ENCODE results near the gene CDRT15L2. TPM values are rescaled to one million over a fixed set of nuclear protein-coding genes. Genes with fewer than 3 reads are reported as not detected.
"Not testable (repeated sequence)": the region's sequence is repeated elsewhere in the genome, so short reads cannot be mapped to it uniquely, and the experiment has no call there.

Gene CDRT15L2
- total RNA-seq, 1 donor from 2014 or later = not detected

GRCh38 chr17:20555135-20556010, 24.2 kb upstream of the CDRT15L2 start:
- CTCF ChIA-PET; POLR2A ChIA-PET; H3K27me3 Mint-ChIP-seq; intact Hi-C loops (cut with micrococcal nuclease); H3K27ac Mint-ChIP-seq; H3K4me3 Mint-ChIP-seq; H3K36me3 Mint-ChIP-seq (ENCODE audit: low read depth); H3K9me3 Mint-ChIP-seq; H3K4me1 Mint-ChIP-seq: not testable (repeated sequence)
- peak; percentile 23 for DNase-seq
- ATAC-seq (ENCODE audit: low read depth) = peak; percentile 86

GRCh38 chr17:20558096-20558495, 21.4 kb upstream of the CDRT15L2 start:
- DNase-seq; POLR2A ChIA-PET; intact Hi-C loops (cut with micrococcal nuclease); CTCF ChIA-PET; H3K4me1 Mint-ChIP-seq; H3K9me3 Mint-ChIP-seq; H3K36me3 Mint-ChIP-seq (ENCODE audit: low read depth); H3K27me3 Mint-ChIP-seq; H3K4me3 Mint-ChIP-seq; H3K27ac Mint-ChIP-seq; ATAC-seq (ENCODE audit: low read depth): not testable (repeated sequence)

GRCh38 chr17:20559018-20559417, 20.5 kb upstream of the CDRT15L2 start:
- H3K4me3 Mint-ChIP-seq; ATAC-seq (ENCODE audit: low read depth); POLR2A ChIA-PET; H3K27ac Mint-ChIP-seq; H3K9me3 Mint-ChIP-seq; CTCF ChIA-PET; H3K36me3 Mint-ChIP-seq (ENCODE audit: low read depth); H3K4me1 Mint-ChIP-seq; DNase-seq; intact Hi-C loops (cut with micrococcal nuclease); H3K27me3 Mint-ChIP-seq: not testable (repeated sequence)

GRCh38 chr17:20562587-20562986, 16.9 kb upstream of the CDRT15L2 start:
- Mint-ChIP-seq H3K27ac (no peak overlapping the region), H3K27me3 (peaks cover 3% of the 10 kb centered on the region), H3K4me3 (no peak overlapping the region), H3K4me1 (no peaks in the 10 kb centered on the region), H3K9me3 (no peaks in the 10 kb centered on the region), H3K36me3 (ENCODE audit: low read depth) (no peaks in the 10 kb centered on the region)
- intact Hi-C loops (cut with micrococcal nuclease) = no loop called here
- no peak for ATAC-seq (ENCODE audit: low read depth)
- ChIA-PET CTCF (no interaction called here), POLR2A (no interaction called here)
- no peak for TF ChIP-seq CTCF (IDR thresholded peaks at IDR 0.05)
- DNase-seq = no peak

- H3K27me3 Mint-ChIP-seq; H3K27ac Mint-ChIP-seq; H3K4me1 Mint-ChIP-seq; H3K36me3 Mint-ChIP-seq (ENCODE audit: low read depth); H3K4me3 Mint-ChIP-seq; CTCF ChIA-PET; H3K9me3 Mint-ChIP-seq; intact Hi-C loops (cut with micrococcal nuclease); DNase-seq; ATAC-seq (ENCODE audit: low read depth): not testable (repeated sequence)
- POLR2A ChIA-PET = interaction anchor here (0.6 kb wide), 1 partner anchor 418 kb away, joined by 4 read pairs; no protein-coding TSS in a partner anchor
Observed at GRCh38 chr17:20565245-20565644, 14.3 kb upstream of the CDRT15L2 start.

DNA sequence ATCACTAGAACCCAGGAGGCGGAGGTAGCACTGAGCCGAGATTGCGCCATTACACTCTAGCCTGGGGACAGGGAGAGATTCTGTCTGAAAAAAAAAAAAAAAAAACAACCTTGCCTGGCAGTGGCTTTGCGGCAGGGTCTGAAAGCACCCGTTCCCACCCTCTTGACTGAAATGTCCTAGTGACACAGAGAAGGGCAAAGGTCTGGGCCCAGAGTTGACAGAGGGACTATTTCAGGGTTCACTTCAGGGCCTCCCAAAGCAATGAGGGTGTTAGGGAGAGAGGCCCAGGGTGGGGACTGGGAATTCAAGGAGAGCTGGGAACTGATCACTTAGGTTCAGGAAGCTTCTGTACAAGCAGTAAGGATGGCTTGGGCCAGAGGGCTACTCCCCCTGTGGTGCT, 13.8 kb upstream of the CDRT15L2 start:
- ChIA-PET CTCF (no interaction called here), POLR2A (no interaction called here)
- H3K4me3 Mint-ChIP-seq = no peak overlapping the region
- ATAC-seq (ENCODE audit: low read depth) (no peak), DNase-seq (no peak)
- no peaks in the 10 kb centered on the region for H3K9me3 Mint-ChIP-seq
- intact Hi-C loops (cut with micrococcal nuclease) = no loop called here
- peaks cover 1% of the 10 kb centered on the region for H3K27me3 Mint-ChIP-seq
- TF ChIP-seq CTCF (IDR thresholded peaks at IDR 0.05) = no peak
- H3K4me1 Mint-ChIP-seq = no peaks in the 10 kb centered on the region
- H3K36me3 Mint-ChIP-seq (ENCODE audit: low read depth) = no peaks in the 10 kb centered on the region
- no peak overlapping the region for H3K27ac Mint-ChIP-seq

DNA sequence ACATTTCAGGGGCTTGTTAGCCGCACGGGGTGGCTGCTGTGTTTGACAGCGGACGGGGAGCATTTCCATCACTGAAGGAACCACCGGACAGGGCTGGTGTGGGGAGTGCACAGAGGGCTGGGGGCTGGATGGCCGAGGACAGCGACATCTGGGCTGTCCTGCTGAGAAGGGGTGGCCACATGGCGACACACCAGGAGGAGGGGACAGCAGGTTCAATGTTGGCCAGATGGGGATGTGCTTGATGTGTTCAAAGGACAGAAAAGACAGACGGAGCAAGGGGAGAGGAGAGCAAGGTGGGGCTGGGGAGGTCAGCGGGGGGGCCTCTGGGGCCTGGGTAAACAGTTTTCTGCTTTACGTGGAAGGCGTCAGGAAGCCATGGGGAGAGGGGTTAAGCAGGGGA, 12.8 kb upstream of the CDRT15L2 start:
- CTCF ChIA-PET, H3K27ac Mint-ChIP-seq, H3K27me3 Mint-ChIP-seq: not testable (repeated sequence)

DNA sequence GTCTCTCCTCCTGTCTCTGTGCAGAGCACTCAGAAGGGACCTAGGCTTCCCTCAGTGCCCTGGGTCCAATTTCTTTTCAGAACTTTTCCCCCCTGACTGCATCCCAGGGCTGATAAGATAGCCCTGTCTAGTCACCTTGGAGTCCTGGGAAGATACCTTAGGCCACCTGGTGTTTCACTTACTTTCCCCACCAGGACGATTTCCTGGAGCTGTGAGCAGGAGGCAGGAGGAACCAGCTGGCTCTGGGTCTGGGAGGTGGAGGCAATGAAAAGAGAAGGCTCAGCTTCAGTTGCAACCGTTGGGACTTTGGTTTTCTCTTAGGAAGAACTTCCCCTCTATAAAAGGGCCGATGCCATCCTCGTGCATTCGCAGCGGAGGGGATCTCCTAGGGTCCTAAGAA, 12.1 kb upstream of the CDRT15L2 start:
- H3K27me3 Mint-ChIP-seq; ATAC-seq (ENCODE audit: low read depth); CTCF ChIA-PET; POLR2A ChIA-PET; H3K36me3 Mint-ChIP-seq (ENCODE audit: low read depth); H3K9me3 Mint-ChIP-seq; H3K4me1 Mint-ChIP-seq; H3K27ac Mint-ChIP-seq; DNase-seq; intact Hi-C loops (cut with micrococcal nuclease); H3K4me3 Mint-ChIP-seq: not testable (repeated sequence)

More for the DNA sequence above, 12.8 kb upstream of the CDRT15L2 start:
- H3K9me3 Mint-ChIP-seq; POLR2A ChIA-PET; DNase-seq; intact Hi-C loops (cut with micrococcal nuclease); H3K4me1 Mint-ChIP-seq; ATAC-seq (ENCODE audit: low read depth); H3K36me3 Mint-ChIP-seq (ENCODE audit: low read depth); H3K4me3 Mint-ChIP-seq: not testable (repeated sequence)

DNA sequence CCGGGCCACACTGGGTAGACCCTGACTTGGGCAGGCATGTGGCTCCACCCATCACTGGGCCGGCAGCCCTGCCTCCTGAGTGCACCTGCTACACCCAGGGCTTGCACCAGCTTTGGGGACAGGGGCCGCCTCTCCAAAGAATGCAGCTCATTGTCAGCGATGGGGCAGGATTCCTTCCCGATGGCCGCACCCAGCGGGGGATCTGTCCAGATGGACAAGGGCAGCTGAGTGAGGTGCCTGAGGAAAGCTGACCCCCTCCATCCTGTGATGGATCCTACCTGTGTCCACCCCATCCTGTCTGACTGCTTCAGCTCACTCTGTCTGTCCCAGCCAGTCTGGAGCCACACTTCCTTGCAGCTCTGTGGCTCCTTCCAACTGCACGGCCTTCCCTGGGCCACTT, 10.9 kb upstream of the CDRT15L2 start:
- DNase-seq; POLR2A ChIA-PET; H3K27ac Mint-ChIP-seq; H3K4me1 Mint-ChIP-seq; H3K4me3 Mint-ChIP-seq; H3K36me3 Mint-ChIP-seq (ENCODE audit: low read depth); ATAC-seq (ENCODE audit: low read depth); H3K27me3 Mint-ChIP-seq; CTCF ChIA-PET; intact Hi-C loops (cut with micrococcal nuclease); H3K9me3 Mint-ChIP-seq: not testable (repeated sequence)

DNA sequence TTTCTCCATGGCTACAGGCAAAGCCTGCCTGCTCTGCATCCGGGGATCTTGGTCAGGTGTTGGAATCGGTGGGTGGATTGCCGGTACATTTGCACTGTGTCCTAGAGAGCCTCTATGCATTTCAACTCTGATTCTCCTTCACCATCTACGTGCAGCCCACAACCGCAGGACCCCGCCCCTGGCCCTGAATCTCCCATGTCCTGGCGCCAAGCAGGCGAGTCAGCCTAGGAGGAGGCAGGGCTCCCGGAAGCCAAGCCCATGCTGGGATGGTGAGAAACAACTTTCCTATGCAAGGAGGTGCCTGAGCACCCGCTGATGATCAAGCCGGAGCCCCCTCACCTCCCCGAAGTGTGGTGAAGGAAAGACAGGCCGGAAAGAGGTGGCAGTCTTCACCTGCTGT, 7.9 kb upstream of the CDRT15L2 start:
- CTCF ChIA-PET; H3K4me3 Mint-ChIP-seq; H3K9me3 Mint-ChIP-seq; H3K36me3 Mint-ChIP-seq (ENCODE audit: low read depth); H3K4me1 Mint-ChIP-seq; DNase-seq; H3K27me3 Mint-ChIP-seq; POLR2A ChIA-PET; intact Hi-C loops (cut with micrococcal nuclease); H3K27ac Mint-ChIP-seq; ATAC-seq (ENCODE audit: low read depth): not testable (repeated sequence)

DNA sequence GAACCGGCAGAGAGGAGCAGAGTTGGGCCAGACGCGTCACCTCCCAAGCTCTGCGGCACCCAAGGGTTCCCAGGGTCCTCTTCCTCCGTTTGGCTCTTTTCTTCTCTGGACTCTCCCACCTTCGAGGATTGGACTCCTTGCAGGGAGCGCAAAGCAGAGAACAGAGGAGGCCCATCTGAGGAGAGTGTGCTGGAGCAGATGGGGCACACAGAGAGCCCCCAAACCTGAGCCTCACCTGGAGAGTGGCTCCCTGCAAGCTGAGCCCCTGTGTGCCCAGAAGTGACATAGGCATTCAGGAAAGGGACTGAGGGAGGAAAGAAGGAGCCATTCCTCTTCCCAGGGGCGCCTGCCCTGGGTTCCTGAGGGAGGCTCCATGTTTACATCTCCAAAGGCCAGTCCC, 6.3 kb upstream of the CDRT15L2 start:
- intact Hi-C loops (cut with micrococcal nuclease); H3K9me3 Mint-ChIP-seq; H3K27ac Mint-ChIP-seq; DNase-seq; ATAC-seq (ENCODE audit: low read depth); POLR2A ChIA-PET; H3K4me3 Mint-ChIP-seq; H3K36me3 Mint-ChIP-seq (ENCODE audit: low read depth); H3K27me3 Mint-ChIP-seq; CTCF ChIA-PET; H3K4me1 Mint-ChIP-seq: not testable (repeated sequence)
